Glutamatergic neuron (in vitro differentiated cells): ENCODE data around the gene CLIP4. TPM values are rescaled to one million over a fixed set of nuclear protein-coding genes. Genes with fewer than 3 reads are reported as not detected.
A peak's percentile ranks its signal among the peaks of the same experiment; 100 is the strongest.

ENCODE experiments used
- DNase-seq: peaks from one replicate; pipeline ENCODE4 v3.0.0; 2022
- H3K27ac Mint-ChIP-seq: one replicate; pipeline ENCODE4 v1.8.0; 2020; ENCODE audit warnings: mild to moderate bottlenecking, mixed read lengths, inconsistent platforms; ENCODE audit not compliant: unreplicated experiment
- H3K27me3 Mint-ChIP-seq: one replicate; pipeline ENCODE4 v1.8.0; 2020; ENCODE audit warnings: mild to moderate bottlenecking, moderate library complexity, mixed read lengths, inconsistent platforms; ENCODE audit not compliant: unreplicated experiment
- H3K36me3 Mint-ChIP-seq: one replicate; pipeline ENCODE4 v1.8.0; 2020; ENCODE audit warnings: mild to moderate bottlenecking, mixed read lengths, inconsistent platforms; ENCODE audit not compliant: unreplicated experiment
- H3K4me1 Mint-ChIP-seq: one replicate; pipeline ENCODE4 v1.8.0; 2020; ENCODE audit warnings: mild to moderate bottlenecking, low read depth, mixed read lengths, inconsistent platforms; ENCODE audit not compliant: unreplicated experiment
- H3K4me3 Mint-ChIP-seq: one replicate; pipeline ENCODE4 v1.8.0; 2020; ENCODE audit warnings: mild to moderate bottlenecking, mixed read lengths, inconsistent platforms; ENCODE audit not compliant: unreplicated experiment
- H3K9me3 Mint-ChIP-seq: one replicate; pipeline ENCODE4 v1.8.0; 2020; ENCODE audit warnings: mild to moderate bottlenecking, moderate library complexity, mixed read lengths, inconsistent platforms; ENCODE audit not compliant: unreplicated experiment
- CTCF ChIP-seq: fragments of 200-600 bp; sonication (generic); IDR thresholded peaks from one replicate; pipeline ENCODE4 v1.5.0; 2021; ENCODE audit not compliant: partially characterized antibody, unreplicated experiment
- total RNA-seq: library from RNA; stranded (reverse); fragmentation: NEBNext Ultra II Directional; extraction: Animal tissue kit (Norgen Biotek cat#: 25700); gene quantifications from one replicate; pipeline ENCODE4 v1.2.1, GENCODE V29; 2021; ENCODE audit not compliant: unreplicated experiment

The CLIP4 gene
- total RNA-seq, 1 donor from 2014 or later = 3.3 TPM

GRCh38 chr2:29147963-29148362 lies 32.7 kb downstream of the CLIP4 start:
- H3K27me3 Mint-ChIP-seq = no peaks in the 10 kb centered on the region
- no peak for TF ChIP-seq CTCF
- no peaks in the 10 kb centered on the region for H3K36me3 Mint-ChIP-seq
- H3K4me1 Mint-ChIP-seq = no peaks in the 10 kb centered on the region
- H3K27ac Mint-ChIP-seq = no peak overlapping the region
- no peak overlapping the region for H3K4me3 Mint-ChIP-seq
- no peak for DNase-seq
- no peaks in the 10 kb centered on the region for H3K9me3 Mint-ChIP-seq

GRCh38 chr2:29154610-29155009 lies 39.4 kb downstream of the CLIP4 start:
- Mint-ChIP-seq H3K9me3 (peaks cover 4% of the 10 kb centered on the region), H3K36me3 (no peaks in the 10 kb centered on the region), H3K27me3 (peaks cover 2% of the 10 kb centered on the region), H3K4me1 (peaks cover 23% of the 10 kb centered on the region), H3K4me3 (no peak overlapping the region), H3K27ac (no peak overlapping the region)
- no peak for TF ChIP-seq CTCF
- no peak for DNase-seq

- peak overlapping the region; percentile 72 for H3K4me3 Mint-ChIP-seq
- peak; percentile 19 for DNase-seq
- H3K36me3 Mint-ChIP-seq = no peaks in the 10 kb centered on the region
- TF ChIP-seq CTCF = no peak
- peaks cover 23% of the 10 kb centered on the region for H3K4me1 Mint-ChIP-seq
- peak overlapping the region; percentile 93 for H3K27ac Mint-ChIP-seq
- H3K9me3 Mint-ChIP-seq = peaks cover 4% of the 10 kb centered on the region
- H3K27me3 Mint-ChIP-seq = peaks cover 2% of the 10 kb centered on the region
These were observed 40.4 kb downstream of the CLIP4 start for GRCh38 chr2:29155578-29155977.

GRCh38 chr2:29157131-29157530 lies 41.9 kb downstream of the CLIP4 start:
- H3K27ac Mint-ChIP-seq = no peak overlapping the region
- TF ChIP-seq CTCF = no peak
- H3K36me3 Mint-ChIP-seq = no peaks in the 10 kb centered on the region
- no peak for DNase-seq
- H3K27me3 Mint-ChIP-seq = peaks cover 2% of the 10 kb centered on the region
- H3K4me3 Mint-ChIP-seq = peak overlapping the region; percentile 21
- H3K4me1 Mint-ChIP-seq = peaks cover 23% of the 10 kb centered on the region
- H3K9me3 Mint-ChIP-seq = peaks cover 4% of the 10 kb centered on the region

- Mint-ChIP-seq H3K27me3 (peaks cover 2% of the 10 kb centered on the region), H3K27ac (no peak overlapping the region), H3K4me3 (no peak overlapping the region), H3K4me1 (peaks cover 23% of the 10 kb centered on the region), H3K9me3 (peaks cover 4% of the 10 kb centered on the region), H3K36me3 (no peaks in the 10 kb centered on the region)
- no peak for DNase-seq
- TF ChIP-seq CTCF = no peak
These were observed 43.9 kb downstream of the CLIP4 start for GRCh38 chr2:29159125-29159524.
